Osteocyte (in vitro differentiated cells): Measurements from ENCODE around the gene PPY. TPM values are rescaled to one million over a fixed set of nuclear protein-coding genes. Genes with fewer than 3 reads are reported as not detected.
"Not testable (repeated sequence)": the region's sequence is repeated elsewhere in the genome, so short reads cannot be mapped to it uniquely, and the experiment has no call there.

Experiments used
- DNase-seq: peaks from one replicate; pipeline ENCODE4 v3.0.0; 2021; ENCODE audit warnings: mixed read lengths; ENCODE audit not compliant: unreplicated experiment; ENCODE audit errors: extremely low spot score
- H3K27ac Mint-ChIP-seq: one replicate; pipeline ENCODE4 v1.8.0; 2021; ENCODE audit warnings: mild to moderate bottlenecking, mixed read lengths; ENCODE audit not compliant: unreplicated experiment
- H3K27me3 Mint-ChIP-seq: one replicate; pipeline ENCODE4 v1.8.0; 2021; ENCODE audit warnings: mixed read lengths; ENCODE audit not compliant: unreplicated experiment
- H3K36me3 Mint-ChIP-seq: one replicate; pipeline ENCODE4 v1.8.0; 2021; ENCODE audit warnings: mixed read lengths; ENCODE audit not compliant: unreplicated experiment
- H3K4me1 Mint-ChIP-seq: one replicate; pipeline ENCODE4 v1.8.0; 2021; ENCODE audit warnings: mixed read lengths; ENCODE audit not compliant: unreplicated experiment
- H3K4me3 Mint-ChIP-seq: one replicate; pipeline ENCODE4 v1.8.0; 2021; ENCODE audit warnings: mild to moderate bottlenecking, moderate library complexity, mixed read lengths; ENCODE audit not compliant: unreplicated experiment
- H3K9me3 Mint-ChIP-seq: one replicate; pipeline ENCODE4 v1.8.0; 2021; ENCODE audit warnings: mixed read lengths; ENCODE audit not compliant: unreplicated experiment
- total RNA-seq: library from RNA; stranded (reverse); gene quantifications from 2 replicates; pipeline ENCODE4 v1.2.1, GENCODE V29; 2021
- TF ChIP-seq, protein P1 (sequence below): fragments of 200-600 bp; sonication (generic); IDR thresholded peaks from 2 replicates; pipeline ENCODE4 v1.5.0; 2021; ENCODE audit warnings: antibody characterized with exemption, mild to moderate bottlenecking, moderate library complexity

The PPY gene
- total RNA-seq, 1 donor from 2014 or later = not detected

DNA sequence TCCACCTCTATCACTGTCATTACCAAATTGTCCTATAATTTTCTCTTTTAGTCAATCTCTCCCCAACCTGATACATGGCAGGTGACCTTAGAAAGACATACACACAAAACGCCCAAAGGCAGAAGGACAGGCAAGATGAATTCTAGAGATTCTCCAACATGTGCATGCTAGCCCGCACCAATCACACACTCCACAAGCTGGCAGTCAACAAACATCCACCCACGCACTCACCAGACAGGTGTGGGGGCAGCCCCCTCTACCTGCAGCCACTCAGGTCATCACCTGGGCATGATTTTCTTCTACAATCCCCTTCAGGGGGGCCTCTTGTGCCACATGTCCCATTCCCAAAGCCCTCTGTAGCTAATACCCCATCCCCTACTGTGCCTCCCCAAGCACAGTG, 44.4 kb downstream of the PPY start:
- Mint-ChIP-seq H3K27ac (no peak overlapping the region), H3K4me1 (peaks cover 10% of the 10 kb centered on the region), H3K9me3 (no peaks in the 10 kb centered on the region), H3K27me3 (peaks cover 3% of the 10 kb centered on the region), H3K36me3 (no peaks in the 10 kb centered on the region), H3K4me3 (no peak overlapping the region)
- TF ChIP-seq, protein P1, sequence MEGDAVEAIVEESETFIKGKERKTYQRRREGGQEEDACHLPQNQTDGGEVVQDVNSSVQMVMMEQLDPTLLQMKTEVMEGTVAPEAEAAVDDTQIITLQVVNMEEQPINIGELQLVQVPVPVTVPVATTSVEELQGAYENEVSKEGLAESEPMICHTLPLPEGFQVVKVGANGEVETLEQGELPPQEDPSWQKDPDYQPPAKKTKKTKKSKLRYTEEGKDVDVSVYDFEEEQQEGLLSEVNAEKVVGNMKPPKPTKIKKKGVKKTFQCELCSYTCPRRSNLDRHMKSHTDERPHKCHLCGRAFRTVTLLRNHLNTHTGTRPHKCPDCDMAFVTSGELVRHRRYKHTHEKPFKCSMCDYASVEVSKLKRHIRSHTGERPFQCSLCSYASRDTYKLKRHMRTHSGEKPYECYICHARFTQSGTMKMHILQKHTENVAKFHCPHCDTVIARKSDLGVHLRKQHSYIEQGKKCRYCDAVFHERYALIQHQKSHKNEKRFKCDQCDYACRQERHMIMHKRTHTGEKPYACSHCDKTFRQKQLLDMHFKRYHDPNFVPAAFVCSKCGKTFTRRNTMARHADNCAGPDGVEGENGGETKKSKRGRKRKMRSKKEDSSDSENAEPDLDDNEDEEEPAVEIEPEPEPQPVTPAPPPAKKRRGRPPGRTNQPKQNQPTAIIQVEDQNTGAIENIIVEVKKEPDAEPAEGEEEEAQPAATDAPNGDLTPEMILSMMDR = no peak
- no peak for DNase-seq

DNA sequence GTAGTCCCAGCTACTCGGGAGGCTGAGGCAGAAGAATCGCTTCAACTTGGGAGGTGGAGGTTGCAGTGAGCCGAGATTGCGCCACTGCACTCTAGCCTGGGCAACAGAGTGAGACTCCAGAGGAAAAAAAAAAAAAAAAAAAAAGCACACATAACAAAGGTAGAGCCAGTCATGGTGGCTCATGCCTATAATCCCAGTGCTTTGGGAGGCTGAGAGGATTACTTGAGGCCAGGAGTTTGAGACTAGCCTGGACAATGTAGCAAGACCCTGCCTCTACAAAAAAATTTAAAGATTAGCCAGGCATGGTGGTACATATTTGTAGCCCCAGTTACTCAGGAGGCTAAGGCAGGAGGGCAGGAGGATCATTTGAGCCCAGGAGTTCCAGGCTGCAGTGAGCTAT, 47.8 kb downstream of the PPY start:
- H3K4me1 Mint-ChIP-seq, H3K4me3 Mint-ChIP-seq, H3K27me3 Mint-ChIP-seq, H3K27ac Mint-ChIP-seq, DNase-seq, H3K9me3 Mint-ChIP-seq, H3K36me3 Mint-ChIP-seq: not testable (repeated sequence)

DNA sequence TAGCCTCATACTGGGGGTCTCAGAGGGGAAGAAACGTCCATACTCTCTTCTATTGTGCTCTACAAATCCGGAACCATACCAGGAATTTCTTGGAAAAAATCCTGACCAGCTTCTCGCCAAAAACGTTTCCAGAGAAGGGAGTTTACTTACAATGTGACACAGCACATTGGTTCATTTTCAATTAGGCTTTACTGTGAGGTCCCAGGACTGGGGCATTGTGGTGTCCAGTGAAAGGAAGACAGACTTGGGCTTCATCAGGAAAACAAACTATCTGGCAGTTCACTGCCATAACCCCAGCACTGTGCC, 49.7 kb downstream of the PPY start:
- no peak for DNase-seq
- Mint-ChIP-seq H3K4me1 (no peaks in the 10 kb centered on the region), H3K27me3 (peaks cover 6% of the 10 kb centered on the region), H3K9me3 (no peaks in the 10 kb centered on the region), H3K36me3 (no peaks in the 10 kb centered on the region), H3K27ac (no peak overlapping the region), H3K4me3 (no peak overlapping the region)
- TF ChIP-seq, protein P1 = no peak

DNA sequence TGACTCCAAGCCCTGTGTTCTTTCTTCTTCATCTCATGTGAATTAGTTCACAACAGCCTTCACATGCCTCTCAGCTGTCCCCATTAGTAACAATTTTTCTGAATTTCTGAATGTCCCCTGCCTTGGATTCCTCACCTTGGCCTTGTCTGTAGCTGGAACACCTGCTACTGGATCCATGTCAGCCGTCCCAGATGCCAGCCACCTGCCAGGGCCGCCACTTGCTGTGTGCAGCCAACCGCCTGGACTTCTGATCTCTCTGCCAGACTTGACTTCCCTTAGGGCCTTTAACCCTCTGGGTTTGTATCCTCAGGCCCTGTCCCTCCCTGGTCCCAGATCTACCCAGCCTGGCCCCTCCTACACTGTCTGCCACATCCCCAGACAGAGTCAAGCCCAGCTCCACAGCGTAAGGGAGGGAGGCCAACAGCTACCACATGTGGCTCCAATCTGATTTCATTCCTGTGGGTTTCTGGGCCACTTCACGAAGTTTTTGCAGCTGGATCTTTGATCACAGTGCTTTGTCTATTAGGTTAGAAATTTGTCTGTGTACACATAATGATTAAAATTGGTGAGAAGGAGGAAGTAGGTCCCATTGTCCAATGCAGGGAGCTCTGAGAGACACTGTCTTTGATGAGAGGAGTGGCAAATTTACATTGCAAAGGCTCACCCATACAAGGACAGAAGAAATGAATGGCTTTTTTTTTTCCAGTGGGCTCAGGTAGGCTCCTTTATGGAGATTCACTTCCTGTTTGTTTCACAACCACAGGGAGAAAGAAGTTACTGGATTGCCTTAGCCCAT, 50.2 kb downstream of the PPY start:
- no peaks in the 10 kb centered on the region for H3K36me3 Mint-ChIP-seq
- no peak for DNase-seq
- peaks cover 8% of the 10 kb centered on the region for H3K27me3 Mint-ChIP-seq
- no peaks in the 10 kb centered on the region for H3K9me3 Mint-ChIP-seq
- TF ChIP-seq, protein P1 = no peak
- H3K4me1 Mint-ChIP-seq = no peaks in the 10 kb centered on the region
- H3K4me3 Mint-ChIP-seq = no peak overlapping the region
- H3K27ac Mint-ChIP-seq = no peak overlapping the region

Other genes with a start within 250 kb of the PPY start
- not detected in 2 replicates for gene SOST, start 183.7 kb downstream of the PPY start, total RNA-seq
- gene DUSP3, start 163.5 kb downstream of the PPY start, total RNA-seq = 36.4 and 37.0 TPM in 2 replicates
- gene CFAP97D1, start 162.0 kb downstream of the PPY start, total RNA-seq = not detected in 2 replicates
- gene MPP3, start 109.3 kb downstream of the PPY start, total RNA-seq = 5.9 and 6.1 TPM in 2 replicates
- gene CD300LG, start 95.3 kb downstream of the PPY start, total RNA-seq = not detected in 2 replicates
- gene MPP2, start 34.9 kb downstream of the PPY start, total RNA-seq = 3.5 and 4.4 TPM in 2 replicates
- gene PYY, start 11.5 kb upstream of the PPY start, total RNA-seq = not detected in 2 replicates
- gene NAGS, start 62.1 kb upstream of the PPY start, total RNA-seq = 0.29 and 0.78 TPM in 2 replicates
- gene TMEM101, start 72.5 kb upstream of the PPY start, total RNA-seq = 21.7 and 23.6 TPM in 2 replicates
- 49.3 and 49.5 TPM in 2 replicates for gene LSM12, start 124.2 kb upstream of the PPY start, total RNA-seq
- gene G6PC3, start 128.3 kb upstream of the PPY start, total RNA-seq = 60.3 TPM in 2 replicates
- 42.0 and 44.4 TPM in 2 replicates for gene HDAC5, start 181.2 kb upstream of the PPY start, total RNA-seq
- gene HROB, start 199.5 kb upstream of the PPY start, total RNA-seq = 2.2 and 2.3 TPM in 2 replicates
- gene ASB16, start 228.2 kb upstream of the PPY start, total RNA-seq = not detected in 2 replicates
- gene TMUB2, start 244.5 kb upstream of the PPY start, total RNA-seq = 39.3 and 41.3 TPM in 2 replicates